GM10266 (cell line): ENCODE data around the gene CFHR2.
"Not testable (repeated sequence)": the region's sequence is repeated elsewhere in the genome, so short reads cannot be mapped to it uniquely, and the experiment has no call there.

Source experiments
- DNase-seq: peaks from one replicate; pipeline ENCODE4 v3.0.0; 2012; ENCODE audit errors: extremely low spot score
- CTCF ChIP-seq: IDR thresholded peaks from 2 replicates; pipeline ENCODE4 v1.5.1; 2012; ENCODE audit warnings: mild to moderate bottlenecking, low read depth; ENCODE audit not compliant: control insufficient read depth, insufficient read depth; ENCODE audit errors: missing control alignments

CFHR2 gene

GRCh38 chr1:196980859-196981258, 37.3 kb downstream of the CFHR2 start:
- DNase-seq, result no peak
- TF ChIP-seq CTCF, result no peak

- not testable (repeated sequence) for DNase-seq
Observed at GRCh38 chr1:196982247-196982646, 38.7 kb downstream of the CFHR2 start.

- not testable (repeated sequence) for DNase-seq
Observed at GRCh38 chr1:196991919-196992651, 48.5 kb downstream of the CFHR2 start.

- TF ChIP-seq CTCF, result no peak
- no peak for DNase-seq
Observed at GRCh38 chr1:196993916-196994315, 50.4 kb downstream of the CFHR2 start.

- DNase-seq, result no peak
- no peak for TF ChIP-seq CTCF
Observed at GRCh38 chr1:196997423-196997822, 53.9 kb downstream of the CFHR2 start.

- DNase-seq, result no peak
Observed at GRCh38 chr1:197001828-197002227, 58.3 kb downstream of the CFHR2 start.

GRCh38 chr1:197003132-197003531, 59.6 kb downstream of the CFHR2 start:
- DNase-seq, result no peak
- no peak for TF ChIP-seq CTCF

More at GRCh38 chr1:197001828-197002227, 58.3 kb downstream of the CFHR2 start:
- TF ChIP-seq CTCF, result no peak

GRCh38 chr1:197008861-197009260, 65.3 kb downstream of the CFHR2 start:
- DNase-seq, result no peak
- no peak for TF ChIP-seq CTCF
